ENCODE measurements around the gene POLR1A. TPM values are rescaled to one million over a fixed set of nuclear protein-coding genes. Genes with fewer than 3 reads are reported as not detected.

Gene POLR1A
- total RNA-seq, 4 donors from 2014 or later: 11.8 to 20.2 (median 16.2) TPM

- no peak for DNase-seq
Observed at GRCh38 chr2:86015006-86015405, 90.7 kb downstream of the POLR1A start.

GRCh38 chr2:86014493-86014892, 91.2 kb downstream of the POLR1A start:
- no peaks in the 10 kb centered on the region for H3K36me3 ChIP-seq
- H3K4me3 ChIP-seq: no peak overlapping the region
- WGBS, 2 donors: 71 to 82% methylated on average over 1 to 2 of the region's 2 CpGs
- peaks cover 0 to 12% (median 12%) of the 10 kb centered on the region in 3 donors for H3K9me3 ChIP-seq
- no peak for DNase-seq
- no peaks in the 10 kb centered on the region for H3K27me3 ChIP-seq
- no peak for TF ChIP-seq CTCF (IDR thresholded peaks at IDR 0.05)
- TF ChIP-seq POLR2A (IDR thresholded peaks at IDR 0.05): no peak
- peaks cover 0 to 6% (median 0%) of the 10 kb centered on the region in 3 donors for H3K4me1 ChIP-seq
- H3K27ac ChIP-seq: no peak overlapping the region
- intact Hi-C loops (cut with DNase I): no loop called here

More at GRCh38 chr2:86015006-86015405, 90.7 kb downstream of the POLR1A start:
- Histone ChIP-seq H3K27me3 (no peaks in the 10 kb centered on the region), H3K36me3 (no peaks in the 10 kb centered on the region), H3K27ac (no peak overlapping the region), H3K4me3 (no peak overlapping the region), H3K4me1 (peaks cover 0 to 6% (median 0%) of the 10 kb centered on the region in 3 donors), H3K9me3 (peaks cover 0 to 12% (median 12%) of the 10 kb centered on the region in 3 donors)
- TF ChIP-seq POLR2A (IDR thresholded peaks at IDR 0.05) (no peak), CTCF (IDR thresholded peaks at IDR 0.05) (no peak)
- WGBS, 2 donors: 100% methylated on average over 1 to 2 of the region's 2 CpGs
- intact Hi-C loops (cut with DNase I): no loop called here

GRCh38 chr2:86012007-86012712, 93.5 kb downstream of the POLR1A start:
- intact Hi-C loops (cut with DNase I): no loop called here
- H3K9me3 ChIP-seq: peaks cover 0 to 12% (median 12%) of the 10 kb centered on the region in 3 donors
- H3K4me1 ChIP-seq: no peaks in the 10 kb centered on the region
- H3K27me3 ChIP-seq: no peaks in the 10 kb centered on the region
- H3K4me3 ChIP-seq: no peak overlapping the region
- TF ChIP-seq CTCF (IDR thresholded peaks at IDR 0.05) (no peak), POLR2A (IDR thresholded peaks at IDR 0.05) (no peak)
- H3K36me3 ChIP-seq: no peaks in the 10 kb centered on the region
- no peak for DNase-seq
- no peak overlapping the region for H3K27ac ChIP-seq
- 66 to 77% methylated on average over 7 to 8 of the region's 9 CpGs for WGBS, 2 donors

- Histone ChIP-seq H3K9me3 (peaks cover 0 to 16% (median 16%) of the 10 kb centered on the region in 3 donors), H3K27me3 (no peaks in the 10 kb centered on the region), H3K27ac (no peak overlapping the region), H3K36me3 (no peaks in the 10 kb centered on the region), H3K4me3 (no peak overlapping the region), H3K4me1 (no peaks in the 10 kb centered on the region)
- WGBS, 2 donors: 54 to 78% methylated on average over 6 to 8 of the region's 9 CpGs
- TF ChIP-seq POLR2A (IDR thresholded peaks at IDR 0.05) (no peak), CTCF (IDR thresholded peaks at IDR 0.05) (no peak)
- no peak for DNase-seq
- intact Hi-C loops (cut with DNase I): no loop called here
Observed at GRCh38 chr2:86011449-86011941, 94.2 kb downstream of the POLR1A start.

- intact Hi-C loops (cut with DNase I): no loop called here
- no peak for DNase-seq
- no peaks in the 10 kb centered on the region for H3K27me3 ChIP-seq
Observed at GRCh38 chr2:86010083-86010482, 95.6 kb downstream of the POLR1A start.

More at GRCh38 chr2:86010083-86010482, 95.6 kb downstream of the POLR1A start:
- Histone ChIP-seq H3K27ac (no peak overlapping the region), H3K9me3 (peaks cover 0 to 30% (median 17%) of the 10 kb centered on the region in 3 donors), H3K4me3 (no peak overlapping the region), H3K36me3 (no peaks in the 10 kb centered on the region), H3K4me1 (no peaks in the 10 kb centered on the region)
- no peak for TF ChIP-seq CTCF (IDR thresholded peaks at IDR 0.05)
- TF ChIP-seq POLR2A (IDR thresholded peaks at IDR 0.05): no peak
